WTC11 (cell line): ENCODE data around the gene CKM. TPM values are rescaled to one million over a fixed set of nuclear protein-coding genes. Genes with fewer than 3 reads are reported as not detected.

Experiments
- ATAC-seq: fragments of 200-7000 bp; cut with Tn5 transposase; 2 replicates; pipeline ENCODE4 v1.10.0; 2021; ENCODE audit warnings: mild to moderate bottlenecking, moderate library complexity
- CTCF ChIA-PET: fragments of 300-600 bp; sonication (Branson Sonifier 250); formaldehyde crosslinking; loops from one replicate; lab custom pipeline; 2021; ENCODE audit warnings: antibody characterized with exemption; lab: Charles Lee
- POLR2A ChIA-PET: fragments of 350-600 bp; sonication (Branson Sonifier 250); formaldehyde crosslinking; loops from one replicate; lab custom pipeline; 2021; ENCODE audit warnings: antibody characterized with exemption; lab: Charles Lee
- DNase-seq: peaks from one replicate; pipeline ENCODE4 v3.0.0; 2021; ENCODE audit warnings: low spot score
- H3K27ac Mint-ChIP-seq: 2 replicates; pipeline ENCODE4 v1.8.0; 2021; ENCODE audit warnings: mixed read lengths
- H3K27me3 Mint-ChIP-seq: 2 replicates; pipeline ENCODE4 v1.8.0; 2021; ENCODE audit warnings: low read depth, mild to moderate bottlenecking, moderate library complexity, mixed read lengths
- H3K36me3 Mint-ChIP-seq: 2 replicates; pipeline ENCODE4 v1.8.0; 2021; ENCODE audit warnings: mixed read lengths
- H3K4me1 Mint-ChIP-seq: 2 replicates; pipeline ENCODE4 v1.8.0; 2022; ENCODE audit warnings: mixed read lengths
- H3K4me3 Mint-ChIP-seq: 2 replicates; pipeline ENCODE4 v1.8.0; 2021; ENCODE audit warnings: mild to moderate bottlenecking, moderate library complexity, mixed read lengths
- H3K9me3 Mint-ChIP-seq: 2 replicates; pipeline ENCODE4 v1.8.0; 2021; ENCODE audit warnings: mixed read lengths
- ATF2 ChIP-seq: sonication (generic); formaldehyde crosslinking; IDR thresholded peaks from 2 replicates; pipeline ENCODE4 v1.8.1; 2022; ENCODE audit warnings: low read depth, missing genetic modification reagents, borderline replicate concordance
- CREM ChIP-seq: sonication (generic); formaldehyde crosslinking; IDR thresholded peaks from 2 replicates; pipeline ENCODE4 v1.8.1; 2022; ENCODE audit warnings: mild to moderate bottlenecking, missing genetic modification reagents, moderate library complexity
- FOXJ3 ChIP-seq: sonication (generic); formaldehyde crosslinking; IDR thresholded peaks from 2 replicates; pipeline ENCODE4 v1.9.0; 2021; ENCODE audit warnings: missing genetic modification reagents, mild to moderate bottlenecking, borderline replicate concordance
- IRF2 ChIP-seq: sonication (generic); formaldehyde crosslinking; IDR thresholded peaks from 2 replicates; pipeline ENCODE4 v1.8.0; 2022; ENCODE audit warnings: low read depth, missing genetic modification reagents, borderline replicate concordance
- JAZF1 ChIP-seq: fragments of 250-450 bp; sonication (Bioruptor Pico); IDR thresholded peaks from 2 replicates; pipeline ENCODE4 v1.9.0; 2021; ENCODE audit warnings: moderate library complexity, mild to moderate bottlenecking, inconsistent platforms
- MXD4 ChIP-seq: fragments of 250-450 bp; sonication (Bioruptor Pico); IDR thresholded peaks from 2 replicates; pipeline ENCODE4 v1.8.0; 2021; ENCODE audit warnings: mild to moderate bottlenecking, moderate library complexity, borderline replicate concordance
- MYBL2 ChIP-seq: sonication (generic); formaldehyde crosslinking; IDR thresholded peaks from 2 replicates; pipeline ENCODE4 v1.8.1; 2023; ENCODE audit warnings: mild to moderate bottlenecking, moderate library complexity, missing genetic modification reagents
- NFATC4 ChIP-seq: fragments of 250-450 bp; sonication (Bioruptor Pico); IDR thresholded peaks from 2 replicates; pipeline ENCODE4 v1.9.0; 2021; ENCODE audit warnings: mild to moderate bottlenecking
- NFYB ChIP-seq: sonication (generic); formaldehyde crosslinking; conservative IDR thresholded peaks from 2 replicates; pipeline ENCODE4 v1.8.0; 2022; ENCODE audit warnings: low read depth, missing genetic modification reagents
- NR2C2 ChIP-seq: sonication (generic); formaldehyde crosslinking; IDR thresholded peaks from 2 replicates; pipeline ENCODE4 v1.8.0; 2022; ENCODE audit warnings: mild to moderate bottlenecking, missing genetic modification reagents
- TEAD1 ChIP-seq: sonication (generic); formaldehyde crosslinking; IDR thresholded peaks from 2 replicates; pipeline ENCODE4 v1.8.0; 2022; ENCODE audit warnings: mild to moderate bottlenecking, missing genetic modification reagents
- USF2 ChIP-seq: sonication (generic); formaldehyde crosslinking; IDR thresholded peaks from 2 replicates; pipeline ENCODE4 v1.8.1; 2023; ENCODE audit warnings: mild to moderate bottlenecking, missing genetic modification reagents, moderate library complexity
- ZNF121 ChIP-seq: sonication (generic); formaldehyde crosslinking; IDR thresholded peaks from 2 replicates; pipeline ENCODE4 v1.8.0; 2023; ENCODE audit warnings: missing genetic modification reagents
- ZNF138 ChIP-seq: sonication (generic); formaldehyde crosslinking; conservative IDR thresholded peaks from 2 replicates; pipeline ENCODE4 v1.8.1; 2022; ENCODE audit warnings: mild to moderate bottlenecking, moderate library complexity, missing genetic modification reagents
- ZNF416 ChIP-seq: fragments of 250-450 bp; sonication (Bioruptor Pico); IDR thresholded peaks from 2 replicates; pipeline ENCODE4 v1.9.0; 2021; ENCODE audit warnings: mild to moderate bottlenecking, inconsistent platforms
- ZNF671 ChIP-seq: fragments of 250-450 bp; sonication (Bioruptor Pico); IDR thresholded peaks from 2 replicates; pipeline ENCODE4 v1.8.0; 2021; ENCODE audit warnings: mild to moderate bottlenecking
- total RNA-seq: library from RNA; stranded (reverse); gene quantifications from 3 replicates; pipeline ENCODE4 v1.2.3, GENCODE V29; 2021
- TF ChIP-seq, protein P1 (sequence below): sonication (generic); formaldehyde crosslinking; IDR thresholded peaks from 2 replicates; pipeline ENCODE4 v1.8.0; 2022; ENCODE audit warnings: mild to moderate bottlenecking, missing genetic modification reagents
- TF ChIP-seq, protein P2 (sequence below): sonication (generic); formaldehyde crosslinking; IDR thresholded peaks from 2 replicates; pipeline ENCODE4 v1.8.1; 2023; ENCODE audit warnings: mild to moderate bottlenecking, missing genetic modification reagents
- TF ChIP-seq, protein P3 (sequence below): sonication (generic); formaldehyde crosslinking; IDR thresholded peaks from 2 replicates; pipeline ENCODE4 v1.8.1; 2023; ENCODE audit warnings: mild to moderate bottlenecking, missing genetic modification reagents, moderate library complexity
- TF ChIP-seq, protein P4 (sequence below): fragments of 250-450 bp; sonication (Bioruptor Pico); IDR thresholded peaks from 2 replicates; pipeline ENCODE4 v2.1.2; 2022; ENCODE audit warnings: mild to moderate bottlenecking, moderate library complexity
- TF ChIP-seq, protein P5 (sequence below): sonication (generic); formaldehyde crosslinking; conservative IDR thresholded peaks from 2 replicates; pipeline ENCODE4 v1.8.1; 2022; ENCODE audit warnings: mild to moderate bottlenecking, missing genetic modification reagents

CKM gene
- total RNA-seq, 1 experiment from 2014 or later, result not detected

DNA sequence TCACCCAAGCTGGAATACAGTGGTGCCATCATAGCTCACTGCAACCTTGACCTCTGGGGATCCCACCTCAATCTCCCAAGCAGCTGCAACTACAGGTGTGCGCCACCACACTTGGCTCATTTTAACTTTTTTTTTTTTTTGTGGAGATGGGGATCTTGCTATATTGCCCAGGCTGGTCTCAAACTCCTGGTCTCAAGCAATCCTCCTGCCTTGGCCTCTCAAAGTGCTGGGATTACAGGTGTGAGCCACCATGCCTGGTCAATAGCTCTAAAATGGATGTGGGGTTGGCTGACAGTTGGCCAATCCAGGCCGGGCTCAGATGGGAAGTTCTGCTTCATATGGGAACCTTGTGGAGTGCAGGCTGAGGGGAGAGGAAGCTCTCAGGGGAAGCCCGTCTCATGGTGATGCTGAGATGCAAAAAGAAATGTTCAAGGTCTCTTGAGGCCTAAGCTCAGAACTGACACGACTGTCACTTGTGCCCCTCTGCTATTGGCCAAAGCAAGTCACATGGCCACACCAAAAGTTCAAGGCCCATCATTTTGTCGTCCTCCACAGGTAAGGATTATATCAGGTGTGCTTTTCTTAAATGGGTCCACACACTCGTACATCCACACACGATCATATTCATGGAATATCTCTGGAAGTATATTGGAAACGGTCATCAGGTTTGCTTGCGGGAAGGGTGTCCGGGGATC is 11.1 kb upstream of the CKM start:
- Mint-ChIP-seq H3K4me1 (no peaks in the 10 kb centered on the region), H3K36me3 (no peaks in the 10 kb centered on the region), H3K27ac (no peak overlapping the region), H3K4me3 (no peak overlapping the region), H3K27me3 (peaks cover 26% of the 10 kb centered on the region), H3K9me3 (no peaks in the 10 kb centered on the region)
- POLR2A ChIA-PET, result interaction anchor here (0.6 to 0.9 kb wide), 2 partner anchors 16 to 1563 kb away, joined by 3 to 4 read pairs; no protein-coding TSS in a partner anchor
- DNase-seq, result no peak
- ATAC-seq, result no peak
- CTCF ChIA-PET, result interaction anchor here (0.6 to 1.0 kb wide), 3 partner anchors 145 to 584 kb away, joined by 4 to 6 read pairs (median 4); no protein-coding TSS in a partner anchor
- TF ChIP-seq USF2 (CRISPR knock-in tag), result peak; percentile 82
- TF ChIP-seq TEAD1 (CRISPR knock-in tag), result no peak
- no peak for TF ChIP-seq ZNF121 (CRISPR knock-in tag)
- TF ChIP-seq, protein P1, sequence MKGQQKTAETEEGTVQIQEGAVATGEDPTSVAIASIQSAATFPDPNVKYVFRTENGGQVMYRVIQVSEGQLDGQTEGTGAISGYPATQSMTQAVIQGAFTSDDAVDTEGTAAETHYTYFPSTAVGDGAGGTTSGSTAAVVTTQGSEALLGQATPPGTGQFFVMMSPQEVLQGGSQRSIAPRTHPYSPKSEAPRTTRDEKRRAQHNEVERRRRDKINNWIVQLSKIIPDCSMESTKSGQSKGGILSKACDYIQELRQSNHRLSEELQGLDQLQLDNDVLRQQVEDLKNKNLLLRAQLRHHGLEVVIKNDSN (CRISPR knock-in tag), result peak; percentile 78
- TF ChIP-seq, protein P2, sequence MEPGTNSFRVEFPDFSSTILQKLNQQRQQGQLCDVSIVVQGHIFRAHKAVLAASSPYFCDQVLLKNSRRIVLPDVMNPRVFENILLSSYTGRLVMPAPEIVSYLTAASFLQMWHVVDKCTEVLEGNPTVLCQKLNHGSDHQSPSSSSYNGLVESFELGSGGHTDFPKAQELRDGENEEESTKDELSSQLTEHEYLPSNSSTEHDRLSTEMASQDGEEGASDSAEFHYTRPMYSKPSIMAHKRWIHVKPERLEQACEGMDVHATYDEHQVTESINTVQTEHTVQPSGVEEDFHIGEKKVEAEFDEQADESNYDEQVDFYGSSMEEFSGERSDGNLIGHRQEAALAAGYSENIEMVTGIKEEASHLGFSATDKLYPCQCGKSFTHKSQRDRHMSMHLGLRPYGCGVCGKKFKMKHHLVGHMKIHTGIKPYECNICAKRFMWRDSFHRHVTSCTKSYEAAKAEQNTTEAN (CRISPR knock-in tag), result no peak

- no peak for DNase-seq
- CTCF ChIA-PET, result interaction anchor here (0.6 to 1.6 kb wide), 5 partner anchors 8 to 153 kb away, joined by 3 to 4 read pairs (median 3); partner anchors contain the start of genes BLOC1S3 and CKM
- H3K27ac Mint-ChIP-seq, result no peak overlapping the region
These were observed 8.7 kb upstream of the CKM start for GRCh38 chr19:45331411-45331810.

GRCh38 chr19:45327404-45328143 is 4.9 kb upstream of the CKM start:
- no peaks in the 10 kb centered on the region for H3K36me3 Mint-ChIP-seq
- no peak overlapping the region for H3K4me3 Mint-ChIP-seq
- TF ChIP-seq ATF2 (CRISPR knock-in tag) (no peak), ZNF138 (CRISPR knock-in tag) (no peak), CREM (no peak), FOXJ3 (no peak), MXD4 (CRISPR knock-in tag) (no peak), NFATC4 (no peak), NR2C2 (no peak), IRF2 (CRISPR knock-in tag) (no peak), MYBL2 (no peak), ZNF671 (no peak)
- TF ChIP-seq, protein P3, sequence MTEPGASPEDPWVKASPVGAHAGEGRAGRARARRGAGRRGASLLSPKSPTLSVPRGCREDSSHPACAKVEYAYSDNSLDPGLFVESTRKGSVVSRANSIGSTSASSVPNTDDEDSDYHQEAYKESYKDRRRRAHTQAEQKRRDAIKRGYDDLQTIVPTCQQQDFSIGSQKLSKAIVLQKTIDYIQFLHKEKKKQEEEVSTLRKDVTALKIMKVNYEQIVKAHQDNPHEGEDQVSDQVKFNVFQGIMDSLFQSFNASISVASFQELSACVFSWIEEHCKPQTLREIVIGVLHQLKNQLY (CRISPR knock-in tag), result no peak
- TF ChIP-seq, protein P4, sequence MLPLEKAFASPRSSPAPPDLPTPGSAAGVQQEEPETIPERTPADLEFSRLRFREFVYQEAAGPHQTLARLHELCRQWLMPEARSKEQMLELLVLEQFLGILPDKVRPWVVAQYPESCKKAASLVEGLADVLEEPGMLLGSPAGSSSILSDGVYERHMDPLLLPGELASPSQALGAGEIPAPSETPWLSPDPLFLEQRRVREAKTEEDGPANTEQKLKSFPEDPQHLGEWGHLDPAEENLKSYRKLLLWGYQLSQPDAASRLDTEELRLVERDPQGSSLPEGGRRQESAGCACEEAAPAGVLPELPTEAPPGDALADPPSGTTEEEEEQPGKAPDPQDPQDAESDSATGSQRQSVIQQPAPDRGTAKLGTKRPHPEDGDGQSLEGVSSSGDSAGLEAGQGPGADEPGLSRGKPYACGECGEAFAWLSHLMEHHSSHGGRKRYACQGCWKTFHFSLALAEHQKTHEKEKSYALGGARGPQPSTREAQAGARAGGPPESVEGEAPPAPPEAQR, result no peak
- TF ChIP-seq, protein P5, sequence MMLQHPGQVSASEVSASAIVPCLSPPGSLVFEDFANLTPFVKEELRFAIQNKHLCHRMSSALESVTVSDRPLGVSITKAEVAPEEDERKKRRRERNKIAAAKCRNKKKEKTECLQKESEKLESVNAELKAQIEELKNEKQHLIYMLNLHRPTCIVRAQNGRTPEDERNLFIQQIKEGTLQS, result no peak
- POLR2A ChIA-PET, result no interaction called here
- no peak for ATAC-seq
- H3K27ac Mint-ChIP-seq, result no peak overlapping the region; the same call in 1 of the 2 replicates
- peaks cover 18% of the 10 kb centered on the region for H3K4me1 Mint-ChIP-seq
- H3K9me3 Mint-ChIP-seq, result no peaks in the 10 kb centered on the region
- CTCF ChIA-PET, result interaction anchor here (1.9 to 2.2 kb wide), 2 partner anchors 17 to 127 kb away, joined by 5 to 11 read pairs; no protein-coding TSS in a partner anchor
- no peak for DNase-seq
- peaks cover 28% of the 10 kb centered on the region for H3K27me3 Mint-ChIP-seq

More at GRCh38 chr19:45331411-45331810, 8.7 kb upstream of the CKM start:
- peak; percentile 47; the same call in 1 of the 2 replicates for TF ChIP-seq NFYB (CRISPR knock-in tag)
- no peak for TF ChIP-seq ZNF416 (CRISPR knock-in tag)
- no peak for TF ChIP-seq JAZF1
- Mint-ChIP-seq H3K4me3 (no peak overlapping the region), H3K36me3 (no peaks in the 10 kb centered on the region), H3K27me3 (peaks cover 21% of the 10 kb centered on the region), H3K4me1 (peaks cover 5% of the 10 kb centered on the region; the same call in 1 of the 2 replicates), H3K9me3 (no peaks in the 10 kb centered on the region)
- ATAC-seq, result peak; percentile 87
- POLR2A ChIA-PET, result no interaction called here
